HG03097 (cell line): ENCODE results near the gene CRYL1.

ENCODE experiments used
- ATAC-seq: cut with Tn5 transposase; IDR thresholded peaks from one replicate; pipeline ENCODE4 v1.9.1; 2021; ENCODE audit not compliant: unreplicated experiment, low FRiP score

The CRYL1 gene

DNA sequence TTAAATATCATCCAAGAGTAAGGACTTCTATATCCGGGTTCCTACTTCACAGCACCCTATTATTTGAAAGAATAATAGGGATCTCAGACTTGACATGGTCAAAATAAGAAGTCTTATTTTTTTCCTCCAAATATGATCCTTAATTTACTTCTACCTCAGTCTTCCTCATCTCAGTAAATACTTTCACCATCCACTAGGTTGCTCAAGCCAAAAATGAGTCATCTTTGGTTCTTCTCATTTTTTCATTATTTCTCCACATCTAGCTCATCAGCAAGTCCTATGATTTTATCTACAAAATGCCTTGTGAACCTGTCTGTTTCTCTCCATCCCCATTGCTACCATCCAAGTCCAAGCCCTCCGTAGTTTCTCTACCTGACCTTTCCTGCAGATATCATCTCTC, 171.7 kb downstream of the CRYL1 start:
- ATAC-seq: no peak
